Cardiac septum (tissue), 1 donor: ENCODE data around the gene AMOTL2. TPM values are rescaled to one million over a fixed set of nuclear protein-coding genes. Genes with fewer than 3 reads are reported as not detected.

Experiments
- DNase-seq: peaks from one replicate; pipeline ENCODE4 v3.0.0-alpha.2; 2020; ENCODE audit warnings: low spot score
- intact Hi-C: fragments of 100-400 bp; cut with DNase I; formaldehyde crosslinking; loops from one replicate; pipeline ENCODE4 v1.14.0; 2022
- total RNA-seq: library from RNA; stranded (reverse); fragmentation: NEBNext Ultra II Directional; extraction: Animal tissue kit (Norgen Biotek cat#: 25700); gene quantifications from one replicate; pipeline ENCODE4 v1.2.1, GENCODE V29; 2021
- donor health status: DM: no; HTN: no; CAD: no.

Gene AMOTL2
- total RNA-seq, 1 donor from 2014 or later = 64.6 TPM

- peak; percentile 64 for DNase-seq
- intact Hi-C loops = loop anchor here (5.0 kb wide), 2 partner anchors 92 to 118 kb away; partner anchors contain the start of gene RYK
These were observed 4.2 kb downstream of the AMOTL2 start for GRCh38 chr3:134369861-134370596.

GRCh38 chr3:134369231-134369741 lies 5.0 kb downstream of the AMOTL2 start:
- intact Hi-C loops = no loop called here
- peak; percentile 63 for DNase-seq

- intact Hi-C loops = no loop called here
These were observed 5.5 kb downstream of the AMOTL2 start for GRCh38 chr3:134368751-134369105.

GRCh38 chr3:134367869-134368750 lies 6.1 kb downstream of the AMOTL2 start:
- DNase-seq = peak; percentile 54
- intact Hi-C loops = no loop called here

More at GRCh38 chr3:134368751-134369105, 5.5 kb downstream of the AMOTL2 start:
- DNase-seq = peak; percentile 66

GRCh38 chr3:134366928-134367811 lies 7.1 kb downstream of the AMOTL2 start:
- intact Hi-C loops = no loop called here
- peak; percentile 80 for DNase-seq

- peak; percentile 31 for DNase-seq
- intact Hi-C loops = no loop called here
These were observed 7.9 kb downstream of the AMOTL2 start for GRCh38 chr3:134366221-134366927.

- intact Hi-C loops = loop anchor here (2.0 kb wide), 1 partner anchor 53 kb away; no protein-coding TSS in a partner anchor
- DNase-seq = peak; percentile 68
These were observed 8.5 kb downstream of the AMOTL2 start for GRCh38 chr3:134365766-134366065.

GRCh38 chr3:134364936-134365765 lies 9.1 kb downstream of the AMOTL2 start:
- intact Hi-C loops = loop anchor here (1.0 to 2.0 kb wide), 2 partner anchors 8 to 52 kb away; no protein-coding TSS in a partner anchor
- peak; percentile 66 for DNase-seq

GRCh38 chr3:134364061-134364935 lies 9.9 kb downstream of the AMOTL2 start:
- intact Hi-C loops = loop anchor here (1.0 to 2.0 kb wide), 2 partner anchors 9 to 51 kb away; no protein-coding TSS in a partner anchor
- DNase-seq = peak; percentile 95

- intact Hi-C loops = no loop called here
- peak; percentile 55 for DNase-seq
These were observed 10.9 kb downstream of the AMOTL2 start for GRCh38 chr3:134363381-134363755.

GRCh38 chr3:134362670-134363380 lies 11.4 kb downstream of the AMOTL2 start:
- DNase-seq = peak; percentile 65
- intact Hi-C loops = no loop called here

- intact Hi-C loops = no loop called here
- DNase-seq = peak; percentile 35
These were observed 12.0 kb downstream of the AMOTL2 start for GRCh38 chr3:134362221-134362620.

- DNase-seq = peak; percentile 74
These were observed 12.9 kb downstream of the AMOTL2 start for GRCh38 chr3:134361162-134361835.

GRCh38 chr3:134360046-134360445 lies 14.2 kb downstream of the AMOTL2 start:
- intact Hi-C loops = no loop called here
- DNase-seq = no peak

More at GRCh38 chr3:134361162-134361835, 12.9 kb downstream of the AMOTL2 start:
- intact Hi-C loops = no loop called here

GRCh38 chr3:134359121-134360010 lies 14.9 kb downstream of the AMOTL2 start:
- intact Hi-C loops = no loop called here
- peak; percentile 78 for DNase-seq
